ENCODE data around the gene OR51G1. TPM values are rescaled to one million over a fixed set of nuclear protein-coding genes. Genes with fewer than 3 reads are reported as not detected.

Gene OR51G1
- total RNA-seq, 1 experiment from 2014 or later = not detected

DNA sequence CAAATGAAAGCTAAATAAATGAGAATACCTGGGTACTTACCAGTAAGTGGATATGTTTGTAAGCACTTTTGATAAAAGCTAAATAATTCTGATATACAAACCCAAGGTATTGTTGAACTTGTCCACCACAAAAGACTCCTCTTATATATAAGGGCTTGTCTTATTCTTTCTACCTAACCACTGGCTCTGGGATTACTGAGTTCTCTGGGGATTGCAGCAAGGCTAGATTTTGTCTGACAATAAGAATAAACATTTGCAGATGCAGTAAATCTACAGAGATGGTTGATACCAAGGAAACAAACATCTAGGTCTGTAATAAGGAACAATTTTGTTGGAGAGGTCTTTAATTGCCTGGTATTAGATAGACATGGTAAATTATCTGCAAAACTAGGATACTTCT, 23.4 kb upstream of the OR51G1 start, which contains the start of gene OR51A4 (continued):
- no peak for TF ChIP-seq RAD21 (IDR thresholded peaks at IDR 0.05; ENCODE audit: low read depth)
- TF ChIP-seq SRF (IDR thresholded peaks at IDR 0.05; ENCODE audit: low read depth) = no peak
- no peak for TF ChIP-seq ZFX (IDR thresholded peaks at IDR 0.05)
- TF ChIP-seq, protein P1, sequence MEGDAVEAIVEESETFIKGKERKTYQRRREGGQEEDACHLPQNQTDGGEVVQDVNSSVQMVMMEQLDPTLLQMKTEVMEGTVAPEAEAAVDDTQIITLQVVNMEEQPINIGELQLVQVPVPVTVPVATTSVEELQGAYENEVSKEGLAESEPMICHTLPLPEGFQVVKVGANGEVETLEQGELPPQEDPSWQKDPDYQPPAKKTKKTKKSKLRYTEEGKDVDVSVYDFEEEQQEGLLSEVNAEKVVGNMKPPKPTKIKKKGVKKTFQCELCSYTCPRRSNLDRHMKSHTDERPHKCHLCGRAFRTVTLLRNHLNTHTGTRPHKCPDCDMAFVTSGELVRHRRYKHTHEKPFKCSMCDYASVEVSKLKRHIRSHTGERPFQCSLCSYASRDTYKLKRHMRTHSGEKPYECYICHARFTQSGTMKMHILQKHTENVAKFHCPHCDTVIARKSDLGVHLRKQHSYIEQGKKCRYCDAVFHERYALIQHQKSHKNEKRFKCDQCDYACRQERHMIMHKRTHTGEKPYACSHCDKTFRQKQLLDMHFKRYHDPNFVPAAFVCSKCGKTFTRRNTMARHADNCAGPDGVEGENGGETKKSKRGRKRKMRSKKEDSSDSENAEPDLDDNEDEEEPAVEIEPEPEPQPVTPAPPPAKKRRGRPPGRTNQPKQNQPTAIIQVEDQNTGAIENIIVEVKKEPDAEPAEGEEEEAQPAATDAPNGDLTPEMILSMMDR (IDR thresholded peaks at IDR 0.05 in 2 of 3, conservative IDR thresholded peaks at IDR 0.05 in 1 of 3; ENCODE audit: borderline replicate concordance in 1 of 3, insufficient read depth in 1 of 3, low read depth in 2 of 3, low read length in 2 of 3) = no peak
- TF ChIP-seq ATF3 (IDR thresholded peaks at IDR 0.05) = no peak

DNA sequence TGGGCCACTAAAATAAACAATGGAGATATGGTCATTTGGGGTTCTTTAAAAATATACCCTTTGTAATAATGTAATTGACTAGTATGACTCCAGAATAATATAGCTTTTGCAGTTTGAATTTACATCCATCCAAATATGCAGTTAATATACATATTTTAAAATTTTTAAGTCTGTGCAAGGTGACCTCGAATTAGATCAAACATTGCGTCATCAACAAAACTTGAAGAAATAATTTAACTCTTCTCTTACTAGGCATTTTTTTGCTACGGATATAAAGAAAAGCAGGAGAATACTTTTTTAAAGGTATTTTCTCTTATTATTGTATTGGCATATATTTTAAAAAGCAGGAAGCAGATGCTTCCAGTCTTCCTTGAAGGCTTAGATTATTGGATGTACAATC, 12.6 kb upstream of the OR51G1 start:
- Histone ChIP-seq H3K9me3 (ENCODE audit: control insufficient read depth in 1 of 2, insufficient read depth in 1 of 2, low read depth in 1 of 2, low read length in 2 of 2) (no peaks in the 10 kb centered on the region), H3K4me2 (ENCODE audit: low read length) (no peak overlapping the region), H3K4me1 (ENCODE audit: control insufficient read depth in 1 of 2, insufficient read depth in 2 of 2, low read length in 2 of 2) (no peaks in the 10 kb centered on the region), H3K27me3 (ENCODE audit: insufficient read depth, low read length) (peaks cover 35% of the 10 kb centered on the region), H3K9me2 (ENCODE audit: insufficient read depth) (no peaks in the 10 kb centered on the region), H2AFZ (ENCODE audit: low read depth, low read length, poor library complexity, severe bottlenecking) (no peak overlapping the region), H3K27ac (ENCODE audit: low read depth, low read length) (no peak overlapping the region), H3K79me2 (ENCODE audit: insufficient read depth, low read length) (no peaks in the 10 kb centered on the region), H4K20me1 (ENCODE audit: insufficient read depth) (no peaks in the 10 kb centered on the region), H3K36me3 (ENCODE audit: control insufficient read depth in 1 of 2, insufficient read depth in 2 of 2, low read length in 2 of 2) (no peaks in the 10 kb centered on the region), H3K9ac (ENCODE audit: low read length) (no peak overlapping the region), H3K4me3 (replicated peaks in 1 of 2; ENCODE audit: low read depth in 1 of 2, low read length in 2 of 2) (no peak overlapping the region)
- ChIA-PET RAD21 (ENCODE audit: low non-redundant PET in 1 of 2, low total read pairs in 2 of 2, uncharacterized antibody in 2 of 2, unreplicated experiment in 2 of 2) (no interaction called here), POLR2A (no interaction called here), CTCF (no interaction called here)
- no TSS peak for BruUV-seq (replicated peaks)
- ATAC-seq (no peak), DNase-seq (ENCODE audit: low read depth, low spot score) (no peak)
- TF ChIP-seq SIN3A (IDR thresholded peaks at IDR 0.05; ENCODE audit: low read depth) (no peak), ELF1 (IDR thresholded peaks at IDR 0.05; ENCODE audit: borderline replicate concordance, low read depth) (no peak), POLR2AphosphoS5 (IDR thresholded peaks at IDR 0.05; ENCODE audit: low read depth, low read length) (no peak)
- intact Hi-C loops (cut with micrococcal nuclease) = no loop called here

All from HCT116 (cell line).